ENCODE results near the gene DBX2. TPM values are rescaled to one million over a fixed set of nuclear protein-coding genes. Genes with fewer than 3 reads are reported as not detected.
"Not testable (repeated sequence)": the region's sequence is repeated elsewhere in the genome, so short reads cannot be mapped to it uniquely, and the experiment has no call there.

DBX2 gene
- total RNA-seq, 1 donor from 2014 or later = not detected

DNA sequence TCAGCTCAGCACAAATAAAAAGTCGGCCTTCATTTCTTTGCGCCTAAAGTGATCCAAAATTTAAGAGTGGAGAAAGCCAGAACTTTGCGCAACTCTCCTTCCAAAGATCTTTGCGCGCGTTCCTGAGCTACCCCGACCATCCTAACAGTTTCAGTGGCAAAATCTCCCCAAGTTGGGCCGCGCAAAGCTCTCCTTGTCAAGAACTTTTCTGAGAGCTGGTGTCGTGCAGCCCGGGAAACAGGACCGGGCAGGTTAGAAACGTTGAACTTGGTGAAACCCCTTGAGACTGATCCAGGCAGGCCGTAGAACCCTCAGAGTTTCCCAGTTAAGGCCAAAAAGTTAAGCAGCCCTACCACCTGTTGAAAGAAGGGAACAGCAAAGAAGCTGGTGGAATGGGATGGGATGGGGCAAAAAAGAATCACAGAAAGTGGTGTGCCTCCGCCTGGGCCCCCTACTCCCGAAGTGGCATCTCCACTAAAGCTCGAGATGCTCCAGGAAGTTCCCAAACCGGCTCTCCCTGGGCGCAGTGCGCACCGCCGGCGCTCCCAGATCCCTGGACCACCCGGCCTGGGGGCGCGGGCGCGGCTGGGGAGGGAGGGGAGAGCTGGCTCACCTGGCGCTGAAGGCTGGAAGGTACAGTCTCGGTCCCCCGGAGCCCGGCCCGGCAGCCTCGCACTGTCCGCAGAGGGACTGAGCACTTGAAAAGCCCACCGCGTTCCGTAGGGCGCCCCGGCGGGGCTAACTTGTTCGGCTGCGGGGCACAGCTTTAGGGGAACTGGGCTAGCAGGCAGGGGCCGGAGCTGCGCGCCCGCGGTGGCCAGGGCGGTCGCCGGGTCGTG is 768 bp downstream of the DBX2 start:
- DNase-seq = no peak
- Mint-ChIP-seq H3K27ac (no peak overlapping the region), H3K4me3 (no peak overlapping the region), H3K27me3 (peaks cover 58% of the 10 kb centered on the region), H3K4me1 (no peaks in the 10 kb centered on the region), H3K36me3 (ENCODE audit: low read depth) (no peaks in the 10 kb centered on the region), H3K9me3 (no peaks in the 10 kb centered on the region)
- intact Hi-C loops (cut with micrococcal nuclease) = no loop called here

DNA sequence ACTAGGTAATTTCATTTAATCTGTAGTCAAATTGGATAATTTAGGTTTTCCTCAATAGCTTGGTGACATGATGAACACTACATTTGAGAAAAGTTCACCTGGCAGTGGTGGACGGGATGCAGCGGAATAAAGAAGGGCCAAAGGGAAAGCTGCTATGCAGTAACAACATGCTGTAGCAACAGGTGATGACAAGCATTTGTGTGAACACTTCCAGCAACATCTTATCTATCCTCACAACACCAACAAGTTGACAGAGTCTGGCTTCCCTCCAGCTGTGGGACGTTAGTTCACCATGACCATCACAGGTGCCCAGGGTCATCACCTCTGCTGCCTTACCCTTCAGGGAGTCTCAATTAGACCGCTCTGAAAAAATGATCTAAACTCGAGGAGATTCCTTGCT is 8.3 kb downstream of the DBX2 start:
- no peak overlapping the region for H3K4me3 Mint-ChIP-seq
- peaks cover 14% of the 10 kb centered on the region for H3K27me3 Mint-ChIP-seq
- H3K36me3 Mint-ChIP-seq (ENCODE audit: low read depth) = no peaks in the 10 kb centered on the region
- no peaks in the 10 kb centered on the region for H3K9me3 Mint-ChIP-seq
- no peaks in the 10 kb centered on the region for H3K4me1 Mint-ChIP-seq
- no peak for DNase-seq
- intact Hi-C loops (cut with micrococcal nuclease) = no loop called here
- no peak overlapping the region for H3K27ac Mint-ChIP-seq

DNA sequence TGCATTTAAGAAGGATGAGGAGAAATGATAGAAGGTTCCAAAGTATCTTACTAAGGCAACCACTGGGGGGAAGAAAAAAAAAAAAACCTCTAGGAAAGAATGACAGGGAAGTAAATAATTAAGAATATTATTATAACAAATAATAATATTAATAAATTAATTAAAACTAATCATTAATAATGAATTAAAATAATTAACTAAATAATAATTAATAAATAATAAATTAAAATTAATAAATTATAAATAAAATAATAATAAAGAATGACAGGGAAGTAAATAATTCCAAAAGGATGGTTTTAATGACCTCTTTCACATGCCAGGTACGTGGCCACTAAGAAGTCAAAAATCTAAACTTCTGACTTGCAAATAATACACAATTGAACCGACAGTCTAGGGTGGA is 9.9 kb downstream of the DBX2 start:
- no peak for DNase-seq
- Mint-ChIP-seq H3K4me1 (no peaks in the 10 kb centered on the region), H3K36me3 (ENCODE audit: low read depth) (no peaks in the 10 kb centered on the region), H3K4me3 (no peak overlapping the region), H3K27ac (no peak overlapping the region), H3K9me3 (no peaks in the 10 kb centered on the region), H3K27me3 (peaks cover 5% of the 10 kb centered on the region)
- intact Hi-C loops (cut with micrococcal nuclease) = no loop called here

- no peak overlapping the region for H3K27ac Mint-ChIP-seq
- H3K36me3 Mint-ChIP-seq (ENCODE audit: low read depth) = no peaks in the 10 kb centered on the region
- H3K4me3 Mint-ChIP-seq = no peak overlapping the region
- no peaks in the 10 kb centered on the region for H3K9me3 Mint-ChIP-seq
- intact Hi-C loops (cut with micrococcal nuclease) = no loop called here
- H3K27me3 Mint-ChIP-seq = peaks cover 7% of the 10 kb centered on the region
- no peak for DNase-seq
- H3K4me1 Mint-ChIP-seq = no peaks in the 10 kb centered on the region
Observed at GRCh38 chr12:45039757-45040156, 11.1 kb downstream of the DBX2 start.

- no peak overlapping the region for H3K4me3 Mint-ChIP-seq
- no peaks in the 10 kb centered on the region for H3K9me3 Mint-ChIP-seq
- intact Hi-C loops (cut with micrococcal nuclease) = no loop called here
- no peak for DNase-seq
- no peaks in the 10 kb centered on the region for H3K4me1 Mint-ChIP-seq
- H3K27me3 Mint-ChIP-seq = peaks cover 6% of the 10 kb centered on the region
- H3K36me3 Mint-ChIP-seq (ENCODE audit: low read depth) = no peaks in the 10 kb centered on the region
- no peak overlapping the region for H3K27ac Mint-ChIP-seq
Observed at GRCh38 chr12:45034861-45035265, 16.0 kb downstream of the DBX2 start.

DNA sequence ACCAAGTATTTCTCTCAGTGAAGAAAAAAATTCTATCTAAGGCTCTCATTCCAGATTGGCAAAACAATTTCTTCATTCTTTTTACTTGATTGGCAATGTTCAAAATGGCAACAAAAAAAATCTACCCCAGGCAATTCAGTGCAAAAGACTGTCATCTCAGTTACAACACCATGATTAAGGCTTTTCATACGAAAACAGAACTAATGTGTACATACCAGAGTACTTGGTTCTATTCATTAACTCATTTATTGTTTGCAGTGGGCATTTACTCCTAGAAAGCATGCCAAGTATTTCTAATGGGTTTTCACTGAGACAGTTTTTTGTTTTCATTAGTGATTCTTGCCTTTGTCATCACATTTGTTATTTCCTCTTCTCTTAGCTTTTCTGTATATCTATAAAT is 33.0 kb downstream of the DBX2 start:
- Mint-ChIP-seq H3K9me3 (peaks cover 10% of the 10 kb centered on the region), H3K27ac (no peak overlapping the region), H3K4me3 (no peak overlapping the region), H3K36me3 (ENCODE audit: low read depth) (no peaks in the 10 kb centered on the region), H3K4me1 (no peaks in the 10 kb centered on the region), H3K27me3 (no peaks in the 10 kb centered on the region)
- no peak for DNase-seq
- intact Hi-C loops (cut with micrococcal nuclease) = no loop called here

GRCh38 chr12:45014396-45014795 is 36.5 kb downstream of the DBX2 start:
- no peak overlapping the region for H3K4me3 Mint-ChIP-seq
- no peaks in the 10 kb centered on the region for H3K36me3 Mint-ChIP-seq (ENCODE audit: low read depth)
- intact Hi-C loops (cut with micrococcal nuclease) = no loop called here
- H3K9me3 Mint-ChIP-seq = peaks cover 4% of the 10 kb centered on the region
- H3K27me3 Mint-ChIP-seq = no peaks in the 10 kb centered on the region
- no peak overlapping the region for H3K27ac Mint-ChIP-seq
- no peak for DNase-seq
- H3K4me1 Mint-ChIP-seq = no peaks in the 10 kb centered on the region

- intact Hi-C loops (cut with micrococcal nuclease) = no loop called here
- Mint-ChIP-seq H3K27ac (no peak overlapping the region), H3K36me3 (ENCODE audit: low read depth) (no peaks in the 10 kb centered on the region), H3K27me3 (no peaks in the 10 kb centered on the region), H3K4me3 (no peak overlapping the region), H3K9me3 (no peaks in the 10 kb centered on the region), H3K4me1 (no peaks in the 10 kb centered on the region)
- no peak for DNase-seq
Observed at GRCh38 chr12:45012749-45013148, 38.1 kb downstream of the DBX2 start.

DNA sequence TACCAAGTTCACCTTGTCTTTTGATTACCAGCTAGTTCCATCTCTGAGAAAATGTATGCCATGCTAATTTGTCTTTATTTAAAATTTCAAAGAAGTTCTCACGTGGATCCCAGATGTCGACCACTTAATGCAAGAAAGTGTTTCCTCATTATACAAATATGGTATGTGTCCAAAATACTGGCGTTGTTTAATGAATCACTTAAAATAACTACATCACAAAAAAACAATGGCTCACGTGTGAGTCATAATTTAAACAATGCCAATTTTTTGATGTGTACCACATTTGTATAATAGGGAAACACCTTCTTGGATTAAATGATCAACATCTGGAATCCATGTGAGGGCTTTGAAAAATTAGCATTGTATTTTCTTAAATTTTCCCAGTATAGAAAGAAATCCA is 40.8 kb downstream of the DBX2 start:
- no peaks in the 10 kb centered on the region for H3K4me1 Mint-ChIP-seq
- no peaks in the 10 kb centered on the region for H3K9me3 Mint-ChIP-seq
- H3K36me3 Mint-ChIP-seq (ENCODE audit: low read depth) = no peaks in the 10 kb centered on the region

DNA sequence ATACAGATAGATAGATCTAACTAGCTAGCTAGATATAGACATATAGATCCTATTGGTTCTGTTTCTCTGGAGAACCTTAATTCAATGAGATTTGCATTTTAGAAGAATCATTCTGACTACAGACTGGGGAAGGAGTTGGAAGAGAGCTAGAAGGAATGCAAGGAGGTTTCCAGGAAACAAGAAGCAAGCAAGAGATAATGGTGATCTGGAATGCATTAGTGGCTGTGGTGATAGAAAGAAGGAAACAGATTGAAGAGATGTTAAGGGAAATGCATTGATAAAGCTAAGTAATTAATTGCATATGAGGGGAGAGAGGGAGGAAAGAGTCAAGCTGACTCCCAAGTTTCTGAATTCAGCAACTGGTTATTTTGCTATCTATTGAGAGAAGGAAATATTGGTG is 42.7 kb downstream of the DBX2 start:
- H3K36me3 Mint-ChIP-seq (ENCODE audit: low read depth) = no peaks in the 10 kb centered on the region
- no peak overlapping the region for H3K4me3 Mint-ChIP-seq
- no peak overlapping the region for H3K27ac Mint-ChIP-seq
- no peaks in the 10 kb centered on the region for H3K9me3 Mint-ChIP-seq
- no peaks in the 10 kb centered on the region for H3K27me3 Mint-ChIP-seq
- DNase-seq = no peak
- no peaks in the 10 kb centered on the region for H3K4me1 Mint-ChIP-seq
- intact Hi-C loops (cut with micrococcal nuclease) = no loop called here

More for the DNA sequence above, 40.8 kb downstream of the DBX2 start:
- Mint-ChIP-seq H3K27me3 (no peaks in the 10 kb centered on the region), H3K27ac (no peak overlapping the region), H3K4me3 (no peak overlapping the region)
- intact Hi-C loops (cut with micrococcal nuclease) = no loop called here
- no peak for DNase-seq

- Mint-ChIP-seq H3K36me3 (ENCODE audit: low read depth) (no peaks in the 10 kb centered on the region), H3K27me3 (no peaks in the 10 kb centered on the region), H3K27ac (no peak overlapping the region), H3K9me3 (no peaks in the 10 kb centered on the region), H3K4me1 (no peaks in the 10 kb centered on the region), H3K4me3 (no peak overlapping the region)
- DNase-seq = no peak
- intact Hi-C loops (cut with micrococcal nuclease) = no loop called here
Observed at GRCh38 chr12:44999355-44999754, 51.5 kb downstream of the DBX2 start.

- Mint-ChIP-seq H3K9me3 (no peaks in the 10 kb centered on the region), H3K27ac (no peak overlapping the region), H3K4me3 (no peak overlapping the region), H3K36me3 (ENCODE audit: low read depth) (no peaks in the 10 kb centered on the region), H3K4me1 (no peaks in the 10 kb centered on the region), H3K27me3 (peaks cover 1% of the 10 kb centered on the region)
- DNase-seq = no peak
- intact Hi-C loops (cut with micrococcal nuclease) = no loop called here
Observed at GRCh38 chr12:44993161-44993560, 57.7 kb downstream of the DBX2 start.

DNA sequence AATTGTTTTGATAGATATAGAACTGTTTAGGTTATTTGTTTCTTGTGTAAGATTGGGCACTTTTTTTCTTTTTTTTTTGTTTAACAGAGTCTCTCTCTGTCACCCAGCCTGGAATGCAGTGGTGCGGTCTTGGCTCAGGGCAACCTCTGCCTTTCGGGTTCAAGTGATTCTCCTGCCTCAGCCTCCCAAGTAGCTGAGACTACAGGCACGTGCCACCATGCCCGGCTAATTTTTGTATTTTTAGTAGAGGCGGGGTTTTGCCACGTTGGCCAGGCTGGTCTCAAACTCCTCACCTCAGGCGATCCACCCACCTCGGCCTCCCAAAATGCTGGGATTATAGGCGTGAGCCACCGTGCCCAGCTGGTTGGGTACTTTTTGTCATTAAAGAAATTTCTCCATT is 66.0 kb downstream of the DBX2 start:
- H3K27me3 Mint-ChIP-seq; intact Hi-C loops (cut with micrococcal nuclease); H3K9me3 Mint-ChIP-seq; DNase-seq; H3K4me1 Mint-ChIP-seq; H3K4me3 Mint-ChIP-seq; H3K36me3 Mint-ChIP-seq (ENCODE audit: low read depth); H3K27ac Mint-ChIP-seq: not testable (repeated sequence)

GRCh38 chr12:44979918-44980317 is 71.0 kb downstream of the DBX2 start:
- Mint-ChIP-seq H3K4me1 (no peaks in the 10 kb centered on the region), H3K9me3 (no peaks in the 10 kb centered on the region), H3K36me3 (ENCODE audit: low read depth) (no peaks in the 10 kb centered on the region), H3K27ac (no peak overlapping the region), H3K27me3 (peaks cover 2% of the 10 kb centered on the region), H3K4me3 (no peak overlapping the region)
- no peak for DNase-seq
- intact Hi-C loops (cut with micrococcal nuclease) = no loop called here

DNA sequence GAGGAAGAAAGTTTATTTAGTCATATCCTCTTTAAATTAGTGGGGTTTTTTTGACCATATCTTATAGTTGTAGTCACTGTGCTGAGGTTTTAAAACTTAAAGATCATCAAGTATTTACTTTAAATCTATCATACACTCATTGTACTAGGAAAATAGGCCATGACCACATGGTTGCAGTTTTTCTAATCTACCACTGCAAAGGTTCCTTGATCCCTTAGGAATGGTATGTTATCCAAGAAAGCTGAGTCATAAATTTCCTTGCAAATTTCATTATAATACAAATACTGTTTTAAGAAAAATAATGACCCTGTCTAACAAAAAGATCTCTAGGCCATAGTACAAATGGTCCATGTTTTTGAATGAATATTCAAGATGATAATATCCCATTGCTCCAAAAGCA is 74.7 kb downstream of the DBX2 start:
- Mint-ChIP-seq H3K9me3 (no peaks in the 10 kb centered on the region), H3K27ac (no peak overlapping the region), H3K36me3 (ENCODE audit: low read depth) (no peaks in the 10 kb centered on the region), H3K27me3 (peaks cover 5% of the 10 kb centered on the region), H3K4me3 (no peak overlapping the region), H3K4me1 (no peaks in the 10 kb centered on the region)
- DNase-seq = no peak
- intact Hi-C loops (cut with micrococcal nuclease) = no loop called here

Measured in activated CD4-positive, alpha-beta T cell treated with anti-CD3 and anti-CD28 coated beads, Interleukin-2, amount 10 ng/mL, durations not matched to agents 24 days and 14 days (primary cell).